ENCODE data around the gene SLC36A2.

GRCh38 chr5:151326266-151326665, 21.1 kb downstream of the SLC36A2 start:
- TF ChIP-seq CTCF (IDR thresholded peaks at IDR 0.05) (no peak), ZFX (IDR thresholded peaks at IDR 0.05; ENCODE audit: borderline replicate concordance) (no peak)
